ENCODE measurements around the gene COA8. TPM values are rescaled to one million over a fixed set of nuclear protein-coding genes. Genes with fewer than 3 reads are reported as not detected.

Gene COA8
- total RNA-seq, 1 donor from 2014 or later: 42.0 TPM

GRCh38 chr14:103530390-103530789 is 32.4 kb upstream of the COA8 start:
- Mint-ChIP-seq H3K27ac (ENCODE audit: unreplicated experiment) (no peak overlapping the region), H3K9me3 (ENCODE audit: unreplicated experiment) (no peaks in the 10 kb centered on the region), H3K4me3 (ENCODE audit: unreplicated experiment) (peak overlapping the region; percentile 94), H3K36me3 (ENCODE audit: unreplicated experiment) (no peaks in the 10 kb centered on the region), H3K27me3 (ENCODE audit: unreplicated experiment) (no peaks in the 10 kb centered on the region), H3K4me1 (ENCODE audit: unreplicated experiment) (peaks cover 31% of the 10 kb centered on the region)
- DNase-seq (ENCODE audit: extremely low spot score, unreplicated experiment): no peak
- no peak for TF ChIP-seq CTCF (IDR thresholded peaks at IDR 0.05)

- Mint-ChIP-seq H3K9me3 (ENCODE audit: unreplicated experiment) (no peaks in the 10 kb centered on the region), H3K27me3 (ENCODE audit: unreplicated experiment) (no peaks in the 10 kb centered on the region), H3K4me1 (ENCODE audit: unreplicated experiment) (peaks cover 31% of the 10 kb centered on the region), H3K4me3 (ENCODE audit: unreplicated experiment) (no peak overlapping the region), H3K27ac (ENCODE audit: unreplicated experiment) (no peak overlapping the region), H3K36me3 (ENCODE audit: unreplicated experiment) (no peaks in the 10 kb centered on the region)
- no peak for DNase-seq (ENCODE audit: extremely low spot score, unreplicated experiment)
- no peak for TF ChIP-seq CTCF (IDR thresholded peaks at IDR 0.05)
These were observed 31.9 kb upstream of the COA8 start for GRCh38 chr14:103530831-103531230.

GRCh38 chr14:103531421-103532215 is 31.1 kb upstream of the COA8 start:
- TF ChIP-seq CTCF (IDR thresholded peaks at IDR 0.05): no peak
- Mint-ChIP-seq H3K36me3 (ENCODE audit: unreplicated experiment) (no peaks in the 10 kb centered on the region), H3K4me1 (ENCODE audit: unreplicated experiment) (peaks cover 31% of the 10 kb centered on the region), H3K27me3 (ENCODE audit: unreplicated experiment) (no peaks in the 10 kb centered on the region), H3K27ac (ENCODE audit: unreplicated experiment) (no peak overlapping the region), H3K4me3 (ENCODE audit: unreplicated experiment) (peak overlapping the region; percentile 32), H3K9me3 (ENCODE audit: unreplicated experiment) (no peaks in the 10 kb centered on the region)
- no peak for DNase-seq (ENCODE audit: extremely low spot score, unreplicated experiment)

GRCh38 chr14:103532216-103533136 is 30.3 kb upstream of the COA8 start:
- Mint-ChIP-seq H3K27ac (ENCODE audit: unreplicated experiment) (no peak overlapping the region), H3K4me1 (ENCODE audit: unreplicated experiment) (peaks cover 33% of the 10 kb centered on the region), H3K9me3 (ENCODE audit: unreplicated experiment) (no peaks in the 10 kb centered on the region), H3K27me3 (ENCODE audit: unreplicated experiment) (no peaks in the 10 kb centered on the region), H3K4me3 (ENCODE audit: unreplicated experiment) (no peak overlapping the region), H3K36me3 (ENCODE audit: unreplicated experiment) (no peaks in the 10 kb centered on the region)
- no peak for DNase-seq (ENCODE audit: extremely low spot score, unreplicated experiment)
- no peak for TF ChIP-seq CTCF (IDR thresholded peaks at IDR 0.05)

All from osteocyte (in vitro differentiated cells).